HG02571 (cell line): Measurements from ENCODE around the gene PNKP.

Experiments
- ATAC-seq: cut with Tn5 transposase; IDR thresholded peaks from one replicate; pipeline ENCODE4 v1.9.1; 2021; ENCODE audit warnings: mild to moderate bottlenecking, moderate library complexity; ENCODE audit not compliant: unreplicated experiment

Gene PNKP

GRCh38 chr19:49860336-49861102, 6.9 kb downstream of the PNKP start:
- no peak for ATAC-seq

- ATAC-seq = no peak
Measured at GRCh38 chr19:49859682-49860335, 7.6 kb downstream of the PNKP start.

GRCh38 chr19:49858088-49858985, 9.0 kb downstream of the PNKP start:
- no peak for ATAC-seq

- no peak for ATAC-seq
Measured at GRCh38 chr19:49857838-49858087, 9.6 kb downstream of the PNKP start.

- no peak for ATAC-seq
Measured at GRCh38 chr19:49857061-49857837, 10.1 kb downstream of the PNKP start.

GRCh38 chr19:49856574-49857021, 10.8 kb downstream of the PNKP start:
- ATAC-seq = no peak

GRCh38 chr19:49855676-49856573, 11.5 kb downstream of the PNKP start:
- ATAC-seq = no peak

- no peak for ATAC-seq
Measured at GRCh38 chr19:49855277-49855675, 12.1 kb downstream of the PNKP start.

GRCh38 chr19:49854378-49855263, 12.8 kb downstream of the PNKP start:
- ATAC-seq = no peak

GRCh38 chr19:49853852-49854377, 13.5 kb downstream of the PNKP start:
- no peak for ATAC-seq

- ATAC-seq = no peak
Measured at GRCh38 chr19:49852631-49853126, 14.7 kb downstream of the PNKP start.

- ATAC-seq = no peak
Measured at GRCh38 chr19:49851456-49852259, 15.7 kb downstream of the PNKP start.

- peak; percentile 73 for ATAC-seq
Measured at GRCh38 chr19:49850487-49851342, 16.7 kb downstream of the PNKP start, which contains the start of gene PTOV1. PTOV1 (plus strand) TSS chr19:49851159.

- no peak for ATAC-seq
Measured at GRCh38 chr19:49850221-49850486, 17.2 kb downstream of the PNKP start.

GRCh38 chr19:49849433-49850220, 17.7 kb downstream of the PNKP start:
- ATAC-seq = no peak

- ATAC-seq = no peak
Measured at GRCh38 chr19:49848938-49849337, 18.4 kb downstream of the PNKP start.
